Calu3 (cell line): ENCODE results near the gene KLHL34. TPM values are rescaled to one million over a fixed set of nuclear protein-coding genes. Genes with fewer than 3 reads are reported as not detected.

Experiments
- BruUV-seq: library from RNA; stranded (reverse); fragments of 400-500 nt; replicated peaks from 2 replicates; lab custom pipeline; 2021; lab: Mats Ljungman, UMichigan
- CTCF ChIA-PET: fragments of 300-600 bp; sonication (Branson Sonifier 250); formaldehyde crosslinking; loops from one replicate; lab custom pipeline; 2022; ENCODE audit warnings: antibody characterized with exemption; lab: Charles Lee
- DNase-seq: peaks from one replicate; pipeline ENCODE4 v3.0.0; 2022
- H3K27ac Mint-ChIP-seq: one replicate; pipeline ENCODE4 v1.8.0; 2022; ENCODE audit warnings: mixed read lengths; ENCODE audit not compliant: unreplicated experiment
- H3K27me3 Mint-ChIP-seq: one replicate; pipeline ENCODE4 v1.8.0; 2022; ENCODE audit warnings: mixed read lengths; ENCODE audit not compliant: unreplicated experiment
- H3K36me3 Mint-ChIP-seq: one replicate; pipeline ENCODE4 v1.8.0; 2022; ENCODE audit warnings: mild to moderate bottlenecking, moderate library complexity, mixed read lengths; ENCODE audit not compliant: insufficient read depth, unreplicated experiment
- H3K4me1 Mint-ChIP-seq: one replicate; pipeline ENCODE4 v1.8.0; 2022; ENCODE audit warnings: mild to moderate bottlenecking, low read depth, mixed read lengths; ENCODE audit not compliant: unreplicated experiment
- H3K4me3 Mint-ChIP-seq: one replicate; pipeline ENCODE4 v1.8.0; 2022; ENCODE audit warnings: mild to moderate bottlenecking, low read depth, moderate library complexity, mixed read lengths; ENCODE audit not compliant: unreplicated experiment
- H3K9me3 Mint-ChIP-seq: one replicate; pipeline ENCODE4 v1.8.0; 2022; ENCODE audit warnings: low read depth, mixed read lengths; ENCODE audit not compliant: unreplicated experiment
- intact Hi-C: fragments of 100-400 bp; cut with micrococcal nuclease; formaldehyde crosslinking; loops from one replicate; pipeline ENCODE4 v1.10.0; 2022; ENCODE audit not compliant: unreplicated experiment
- total RNA-seq: library from RNA; stranded (reverse); gene quantifications from 2 replicates; pipeline ENCODE4 v1.2.3, GENCODE V29; 2022
- TF ChIP-seq, protein P1 (sequence below): fragments of 200-600 bp; IDR thresholded peaks from one replicate; pipeline ENCODE4 v1.8.0; 2022; ENCODE audit warnings: antibody characterized with exemption; ENCODE audit not compliant: unreplicated experiment

Gene KLHL34
- total RNA-seq, 1 experiment from 2014 or later: 0.12 TPM

DNA sequence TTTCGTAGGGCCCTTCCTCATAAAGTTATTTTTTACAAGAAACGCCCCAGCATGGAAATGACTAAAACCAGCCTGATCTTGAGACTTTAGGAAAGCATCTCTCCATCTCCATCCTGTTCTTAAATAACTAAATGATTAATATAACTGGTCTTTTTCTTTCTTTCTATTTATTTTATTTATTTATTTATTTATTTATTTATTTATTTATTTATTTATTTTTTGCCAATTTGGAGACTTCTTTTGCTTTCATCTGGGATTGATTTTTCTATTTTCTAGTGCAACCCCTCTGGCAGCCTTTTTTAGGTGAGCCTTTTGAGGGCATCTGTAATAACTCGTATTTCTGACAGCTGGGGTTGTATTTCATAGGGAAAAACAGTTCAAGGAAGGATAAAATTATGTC, 1.2 kb upstream of the KLHL34 start:
- H3K27me3 Mint-ChIP-seq: no peaks in the 10 kb centered on the region
- H3K4me1 Mint-ChIP-seq: peaks cover 8% of the 10 kb centered on the region
- no peaks in the 10 kb centered on the region for H3K9me3 Mint-ChIP-seq
- intact Hi-C loops: no loop called here
- no peak overlapping the region for H3K27ac Mint-ChIP-seq
- DNase-seq: no peak
- no peaks in the 10 kb centered on the region for H3K36me3 Mint-ChIP-seq
- TF ChIP-seq, protein P1, sequence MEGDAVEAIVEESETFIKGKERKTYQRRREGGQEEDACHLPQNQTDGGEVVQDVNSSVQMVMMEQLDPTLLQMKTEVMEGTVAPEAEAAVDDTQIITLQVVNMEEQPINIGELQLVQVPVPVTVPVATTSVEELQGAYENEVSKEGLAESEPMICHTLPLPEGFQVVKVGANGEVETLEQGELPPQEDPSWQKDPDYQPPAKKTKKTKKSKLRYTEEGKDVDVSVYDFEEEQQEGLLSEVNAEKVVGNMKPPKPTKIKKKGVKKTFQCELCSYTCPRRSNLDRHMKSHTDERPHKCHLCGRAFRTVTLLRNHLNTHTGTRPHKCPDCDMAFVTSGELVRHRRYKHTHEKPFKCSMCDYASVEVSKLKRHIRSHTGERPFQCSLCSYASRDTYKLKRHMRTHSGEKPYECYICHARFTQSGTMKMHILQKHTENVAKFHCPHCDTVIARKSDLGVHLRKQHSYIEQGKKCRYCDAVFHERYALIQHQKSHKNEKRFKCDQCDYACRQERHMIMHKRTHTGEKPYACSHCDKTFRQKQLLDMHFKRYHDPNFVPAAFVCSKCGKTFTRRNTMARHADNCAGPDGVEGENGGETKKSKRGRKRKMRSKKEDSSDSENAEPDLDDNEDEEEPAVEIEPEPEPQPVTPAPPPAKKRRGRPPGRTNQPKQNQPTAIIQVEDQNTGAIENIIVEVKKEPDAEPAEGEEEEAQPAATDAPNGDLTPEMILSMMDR: no peak
- CTCF ChIA-PET: no interaction called here
- peak overlapping the region; percentile 59 for H3K4me3 Mint-ChIP-seq
- no TSS peak for BruUV-seq

DNA sequence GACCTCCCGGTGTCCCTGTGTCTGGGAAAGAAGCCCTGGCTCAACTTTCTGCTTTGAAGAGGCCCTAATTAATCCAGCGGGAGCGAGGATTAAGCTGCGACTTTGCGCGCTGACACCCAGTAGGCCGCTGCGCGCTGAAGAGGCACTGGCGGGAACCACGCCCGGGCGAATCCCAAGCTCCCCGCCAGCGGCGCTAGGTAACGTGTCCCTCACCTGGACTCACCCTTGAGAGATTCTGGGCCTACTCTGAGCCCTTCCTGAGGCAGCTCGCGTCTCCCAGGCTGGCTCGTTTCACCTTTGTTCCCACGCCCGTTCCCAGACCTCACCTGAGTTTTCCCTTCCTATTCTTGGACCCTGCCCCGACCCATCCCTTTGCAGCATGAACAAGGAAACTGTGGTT, 616 bp upstream of the KLHL34 start:
- no peaks in the 10 kb centered on the region for H3K9me3 Mint-ChIP-seq
- no peaks in the 10 kb centered on the region for H3K36me3 Mint-ChIP-seq
- no TSS peak for BruUV-seq
- H3K27ac Mint-ChIP-seq: no peak overlapping the region
- peaks cover 8% of the 10 kb centered on the region for H3K4me1 Mint-ChIP-seq
- intact Hi-C loops: no loop called here
- DNase-seq: peak; percentile 39
- no peaks in the 10 kb centered on the region for H3K27me3 Mint-ChIP-seq
- CTCF ChIA-PET: no interaction called here
- peak overlapping the region; percentile 59 for H3K4me3 Mint-ChIP-seq
- TF ChIP-seq, protein P1: no peak

DNA sequence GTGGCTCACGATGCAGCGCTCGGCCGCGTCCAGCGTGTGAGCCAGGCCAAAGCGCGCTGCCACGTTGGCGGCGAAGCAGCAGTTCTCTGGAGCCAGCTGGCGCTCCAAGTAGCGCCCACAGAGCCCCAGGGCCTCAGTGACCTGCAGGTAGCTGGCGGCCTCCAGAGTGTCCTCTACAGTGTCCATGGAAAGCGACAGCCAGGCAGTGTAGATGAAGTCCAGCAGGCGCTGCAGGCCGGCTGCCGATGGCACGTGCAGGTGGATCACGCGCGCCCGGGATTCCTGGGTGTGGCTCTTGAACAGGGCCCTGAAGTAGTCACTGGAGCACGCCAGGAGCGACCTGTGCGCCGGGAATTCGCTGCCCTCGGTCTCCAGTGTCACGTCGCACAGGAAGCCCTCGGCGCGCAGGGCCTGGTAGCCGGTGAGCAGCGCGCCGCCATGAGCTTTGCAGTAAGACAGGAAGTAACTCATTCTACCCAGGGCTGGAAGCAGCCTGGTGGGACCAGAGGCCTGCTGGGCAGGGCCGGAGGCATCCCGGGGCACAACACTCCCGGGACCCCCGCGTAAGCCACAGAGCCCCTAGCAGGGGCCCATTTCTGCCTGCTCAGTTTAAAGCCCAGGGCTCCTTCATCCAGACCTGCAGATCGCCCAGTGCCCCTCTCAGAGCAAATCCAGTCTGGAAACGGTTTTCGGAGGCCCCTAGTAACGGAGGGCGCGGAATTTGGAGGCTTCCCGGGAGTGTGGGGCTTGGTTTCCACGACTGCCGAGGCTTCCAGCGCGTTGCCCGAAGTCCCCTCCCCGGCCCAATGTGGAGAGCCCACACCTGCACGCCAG, 595 bp downstream of the KLHL34 start:
- H3K4me1 Mint-ChIP-seq: peaks cover 8% of the 10 kb centered on the region
- CTCF ChIA-PET: interaction anchor here (0.5 kb wide), 1 partner anchor 1342 kb away, joined by 4 read pairs; no protein-coding TSS in a partner anchor
- BruUV-seq: no TSS peak
- no peak for DNase-seq
- H3K27ac Mint-ChIP-seq: no peak overlapping the region
- H3K27me3 Mint-ChIP-seq: no peaks in the 10 kb centered on the region
- TF ChIP-seq, protein P1: no peak
- H3K4me3 Mint-ChIP-seq: peak overlapping the region; percentile 59
- H3K36me3 Mint-ChIP-seq: no peaks in the 10 kb centered on the region
- H3K9me3 Mint-ChIP-seq: no peaks in the 10 kb centered on the region
- intact Hi-C loops: no loop called here

DNA sequence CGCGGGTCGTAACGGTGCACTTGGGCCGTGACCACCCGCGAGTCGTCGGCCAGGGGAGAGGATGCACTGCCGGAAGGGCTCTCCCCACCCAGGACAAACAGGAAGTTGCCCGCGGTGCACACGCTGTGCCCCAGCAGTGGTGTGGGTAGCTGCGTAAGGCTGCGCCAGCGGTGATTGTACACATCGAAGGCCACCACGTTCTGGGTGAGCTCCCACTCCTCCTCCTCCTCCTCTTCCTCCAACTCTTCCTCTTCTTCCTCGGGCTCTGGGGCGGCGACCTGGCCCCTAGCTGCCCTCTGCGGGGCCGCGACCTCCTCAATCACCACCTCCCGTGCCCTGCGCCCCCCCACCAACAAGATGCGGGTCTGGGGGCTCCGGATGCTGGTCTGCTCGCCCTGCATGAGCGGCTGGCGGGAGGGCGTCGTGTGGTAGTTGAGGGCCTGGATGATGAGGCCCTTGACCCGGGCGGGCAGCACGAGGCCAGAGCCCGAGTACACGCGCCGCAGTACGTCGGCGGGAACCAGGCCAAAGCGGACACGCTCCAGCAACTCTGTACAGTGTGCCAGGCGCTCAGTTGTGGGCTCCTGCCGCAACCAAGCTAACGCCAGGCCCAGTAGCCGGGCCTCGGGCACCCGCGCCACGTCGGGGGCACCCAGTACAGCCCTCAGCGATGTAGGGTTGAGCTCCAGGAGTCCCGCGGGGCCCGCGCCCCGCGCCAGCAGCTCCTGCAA, 1.4 kb downstream of the KLHL34 start:
- no peaks in the 10 kb centered on the region for H3K36me3 Mint-ChIP-seq

More for the DNA sequence above, 1.4 kb downstream of the KLHL34 start:
- peaks cover 3% of the 10 kb centered on the region for H3K4me1 Mint-ChIP-seq
- no peak for DNase-seq
- H3K27ac Mint-ChIP-seq: no peak overlapping the region
- no peaks in the 10 kb centered on the region for H3K9me3 Mint-ChIP-seq
- TF ChIP-seq, protein P1: no peak
- CTCF ChIA-PET: no interaction called here
- BruUV-seq: no TSS peak
- H3K4me3 Mint-ChIP-seq: no peak overlapping the region
- intact Hi-C loops: no loop called here
- no peaks in the 10 kb centered on the region for H3K27me3 Mint-ChIP-seq
